Mesenchymal stem cell (in vitro differentiated cells and primary cell): ENCODE measurements around the gene IPCEF1.
A peak's percentile ranks its signal among the peaks of the same experiment; 100 is the strongest.

Experiments
- DNase-seq: peaks from one replicate; pipeline ENCODE4 v3.0.0-alpha.2; 2013
- H2AFZ ChIP-seq: one replicate; pipeline ENCODE4 v1.6.1; 2013; ENCODE audit warnings: low read depth, mild to moderate bottlenecking, control low read depth, inconsistent platforms, low read length, moderate library complexity
- H2AK5ac ChIP-seq: 2 replicates; pipeline ENCODE4 v1.6.1; 2013; ENCODE audit warnings: low read length, moderate library complexity, mild to moderate bottlenecking, inconsistent platforms; ENCODE audit not compliant: severe bottlenecking
- H2BK120ac ChIP-seq: one replicate; pipeline ENCODE4 v1.6.1; 2013; ENCODE audit warnings: low read depth, mild to moderate bottlenecking, inconsistent platforms, low read length, moderate library complexity
- H2BK12ac ChIP-seq, 2 experiments: one replicate each; pipeline ENCODE4 v1.6.1; 2013; ENCODE audit warnings: inconsistent platforms in 2 of 2, low read length in 2 of 2, mild to moderate bottlenecking in 2 of 2, moderate library complexity in 2 of 2, control low read depth in 1 of 2
- H2BK15ac ChIP-seq: one replicate; pipeline ENCODE4 v1.6.1; 2013; ENCODE audit warnings: mild to moderate bottlenecking, low read depth, inconsistent platforms; ENCODE audit not compliant: poor library complexity, severe bottlenecking
- H2BK5ac ChIP-seq: 2 replicates; pipeline ENCODE4 v1.6.1; 2013; ENCODE audit warnings: low read depth, mild to moderate bottlenecking, low read length, control low read depth, inconsistent platforms; ENCODE audit not compliant: poor library complexity, severe bottlenecking
- H3K14ac ChIP-seq, 2 experiments: one replicate each; pipeline ENCODE4 v1.6.1; 2013; ENCODE audit warnings: inconsistent platforms in 2 of 2, low read length in 2 of 2, control low read depth in 1 of 2, mild to moderate bottlenecking in 1 of 2, moderate library complexity in 1 of 2
- H3K18ac ChIP-seq, 2 experiments: one replicate each; pipeline ENCODE4 v1.6.1; 2013; ENCODE audit warnings: inconsistent platforms in 2 of 2, low read length in 2 of 2, control low read depth in 1 of 2, low read depth in 1 of 2, mild to moderate bottlenecking in 1 of 2
- H3K23ac ChIP-seq, 2 experiments: one replicate each; pipeline ENCODE4 v1.6.1; 2013; ENCODE audit warnings: inconsistent platforms in 2 of 2, low read length in 2 of 2, mild to moderate bottlenecking in 2 of 2, moderate library complexity in 2 of 2, control low read depth in 1 of 2
- H3K27ac ChIP-seq: 2 replicates; pipeline ENCODE4 v1.5.1; 2013; ENCODE audit warnings: mild to moderate bottlenecking, moderate library complexity, low read length, control low read depth, inconsistent platforms; ENCODE audit not compliant: poor library complexity, severe bottlenecking
- H3K27me3 ChIP-seq, 2 experiments: 2 replicates each; pipeline versions ENCODE4 v1.6.1 to v1.7.0; 2013; ENCODE audit warnings: low read length in 2 of 2, mild to moderate bottlenecking in 2 of 2, moderate library complexity in 2 of 2, control low read depth in 1 of 2, inconsistent platforms in 1 of 2; ENCODE audit not compliant: control insufficient read depth in 1 of 2, insufficient read depth in 1 of 2
- H3K36me3 ChIP-seq, 2 experiments: 2 replicates each; pipeline versions ENCODE4 v1.6.1 to v1.7.0; 2013; ENCODE audit warnings: low read length in 2 of 2, control low read depth in 1 of 2, inconsistent platforms in 1 of 2, low read depth in 1 of 2, mild to moderate bottlenecking in 1 of 2; ENCODE audit not compliant: insufficient read depth in 2 of 2, control insufficient read depth in 1 of 2
- H3K4ac ChIP-seq, 2 experiments: one replicate each; pipeline ENCODE4 v1.6.1; 2013; ENCODE audit warnings: inconsistent platforms in 2 of 2, low read length in 2 of 2, mild to moderate bottlenecking in 2 of 2, moderate library complexity in 2 of 2, control low read depth in 1 of 2, low read depth in 1 of 2
- H3K4me1 ChIP-seq: 2 replicates; pipeline ENCODE4 v1.6.1; 2013; ENCODE audit warnings: low read depth, low read length, control low read depth; ENCODE audit not compliant: control insufficient read depth, insufficient read depth
- H3K4me2 ChIP-seq: 2 replicates; pipeline ENCODE4 v1.6.1; 2013; ENCODE audit warnings: low read length, mild to moderate bottlenecking, inconsistent platforms; ENCODE audit not compliant: poor library complexity, severe bottlenecking
- H3K4me3 ChIP-seq, 2 experiments: 2 replicates each; pipeline versions ENCODE4 v1.5.1 to v1.7.0; 2013; ENCODE audit warnings: low read length in 2 of 2, mild to moderate bottlenecking in 2 of 2, control low read depth in 1 of 2, low read depth in 1 of 2; ENCODE audit not compliant: insufficient read depth in 1 of 2
- H3K79me1 ChIP-seq: replicated peaks from 2 replicates; pipeline ENCODE4 v1.6.1; 2013; ENCODE audit warnings: mild to moderate bottlenecking, control low read depth, low read length, inconsistent platforms; ENCODE audit not compliant: poor library complexity, severe bottlenecking
- H3K9ac ChIP-seq: 2 replicates; pipeline ENCODE4 v1.7.0; 2013; ENCODE audit warnings: mild to moderate bottlenecking, low read length, moderate library complexity
- H3K9me3 ChIP-seq: 2 replicates; pipeline ENCODE4 v1.7.0; 2013; ENCODE audit warnings: mild to moderate bottlenecking, low read length; ENCODE audit not compliant: control insufficient read depth
- H4K8ac ChIP-seq: one replicate; pipeline ENCODE4 v1.6.1; 2013; ENCODE audit warnings: inconsistent platforms, mild to moderate bottlenecking, low read length, moderate library complexity
- H4K91ac ChIP-seq: one replicate; pipeline ENCODE4 v1.6.1; 2013; ENCODE audit warnings: mild to moderate bottlenecking, low read length, inconsistent platforms
- WGBS: methylation state at CpG from one replicate; pipeline ENCODE4 v1.1.7; 2013; ENCODE audit warnings: mixed read lengths; 5-methylcytosine and 5-hydroxymethylcytosine counted together

Gene IPCEF1

DNA sequence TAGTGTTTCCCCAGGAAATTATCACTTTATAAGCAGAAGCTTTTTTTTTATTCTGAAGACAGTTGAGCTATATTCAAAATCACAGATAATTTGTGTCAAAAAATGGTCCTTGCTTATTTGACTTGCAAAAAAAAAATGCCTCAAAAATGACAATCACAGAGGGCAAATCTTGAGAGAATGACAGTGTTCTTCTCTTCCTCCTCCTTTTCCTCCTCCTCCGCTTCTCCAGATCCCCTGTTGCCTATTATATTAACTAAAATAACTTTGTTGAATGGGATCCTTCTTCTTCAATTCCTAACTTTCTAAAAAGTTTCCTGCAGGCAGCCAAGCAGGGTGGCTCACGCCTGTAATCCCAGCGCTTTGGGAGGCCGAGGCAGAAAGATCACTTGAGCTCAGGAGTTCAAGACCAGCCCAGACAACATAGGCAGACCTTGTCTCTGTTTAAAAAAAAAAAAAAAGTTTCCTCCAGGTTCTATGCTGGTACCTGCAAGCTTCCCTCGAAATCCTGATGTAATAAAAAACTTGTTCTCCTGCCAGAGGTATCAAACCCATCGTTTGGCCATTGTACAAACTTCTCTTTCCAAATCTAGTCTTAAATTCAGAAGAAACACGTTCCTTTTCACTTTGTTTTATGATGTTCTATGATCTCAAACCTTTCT is 128.6 kb downstream of the IPCEF1 start:
- Histone ChIP-seq H3K9me3 (no peaks in the 10 kb centered on the region), H2BK5ac (no peak overlapping the region), H4K8ac (no peak overlapping the region), H2AK5ac (no peak overlapping the region), H3K36me3 (no peaks in the 10 kb centered on the region), H3K18ac (no peak overlapping the region), H3K9ac (no peak overlapping the region), H3K79me1 (no peaks in the 10 kb centered on the region), H3K23ac (no peak overlapping the region), H3K27me3 (no peaks in the 10 kb centered on the region), H3K4me2 (no peak overlapping the region), H3K4me3 (no peak overlapping the region), H4K91ac (no peak overlapping the region), H3K4ac (no peak overlapping the region), H2BK12ac (no peak overlapping the region), H3K14ac (no peak overlapping the region), H2BK15ac (no peak overlapping the region), H2BK120ac (no peak overlapping the region), H3K4me1 (peaks cover 2% of the 10 kb centered on the region), H2AFZ (no peak overlapping the region), H3K27ac (no peak overlapping the region)
- no peak for DNase-seq
- 90% methylated on average over 6 of the region's 7 CpGs for WGBS

DNA sequence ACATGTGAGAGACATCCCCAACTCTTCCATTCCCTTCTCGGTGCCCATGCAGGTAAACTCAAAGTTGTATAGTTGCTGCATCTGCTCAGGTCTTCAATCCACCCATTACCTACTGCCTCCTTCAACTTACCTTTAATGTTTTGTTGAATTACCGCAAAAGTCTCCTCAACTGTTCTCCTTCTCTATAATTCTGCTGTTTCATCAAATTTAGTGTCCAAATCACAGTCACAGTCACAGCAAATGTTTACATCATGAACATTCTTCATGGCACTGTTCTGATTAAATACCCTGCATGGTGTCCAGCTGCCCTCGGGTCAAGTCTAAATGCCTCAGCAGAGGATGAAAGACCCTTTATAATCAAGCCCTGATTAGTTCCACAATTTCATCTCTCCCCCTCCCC is 130.1 kb downstream of the IPCEF1 start:
- Histone ChIP-seq H2AFZ (no peak overlapping the region), H3K79me1 (no peaks in the 10 kb centered on the region), H3K36me3 (no peaks in the 10 kb centered on the region), H2BK120ac (no peak overlapping the region), H2AK5ac (no peak overlapping the region), H3K27me3 (no peaks in the 10 kb centered on the region), H4K91ac (no peak overlapping the region), H3K18ac (no peak overlapping the region), H3K4me2 (no peak overlapping the region), H3K9me3 (no peaks in the 10 kb centered on the region), H2BK15ac (no peak overlapping the region), H3K14ac (no peak overlapping the region), H2BK5ac (no peak overlapping the region), H3K4me1 (no peaks in the 10 kb centered on the region), H2BK12ac (no peak overlapping the region), H3K23ac (no peak overlapping the region), H3K9ac (no peak overlapping the region), H3K4me3 (no peak overlapping the region), H4K8ac (no peak overlapping the region), H3K27ac (no peak overlapping the region), H3K4ac (no peak overlapping the region)
- 88% methylated on average over 3 of the region's 3 CpGs for WGBS
- DNase-seq = no peak

DNA sequence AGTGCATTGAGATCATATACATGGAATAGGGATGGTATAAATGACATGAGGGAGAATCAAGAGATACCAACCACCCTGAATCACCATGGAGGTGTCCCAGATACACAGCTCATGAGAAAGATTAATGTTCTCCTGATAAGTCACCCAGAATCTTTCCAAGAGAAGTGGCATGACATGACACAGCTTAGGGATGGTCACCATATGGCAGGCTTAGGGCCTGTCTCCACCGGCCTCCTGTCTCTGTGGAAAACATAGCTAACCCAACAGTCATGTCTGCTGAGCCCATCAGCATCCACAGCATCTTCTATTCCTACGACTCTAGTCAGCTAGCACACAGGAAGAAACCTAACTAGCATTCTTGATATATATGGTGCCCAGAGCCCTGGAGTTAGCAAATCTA is 133.3 kb downstream of the IPCEF1 start:
- Histone ChIP-seq H3K18ac (peak overlapping the region in 1 of 2 experiments; percentile 11), H3K36me3 (no peaks in the 10 kb centered on the region), H3K23ac (no peak overlapping the region), H2BK12ac (no peak overlapping the region), H3K9ac (no peak overlapping the region), H2BK120ac (no peak overlapping the region), H2AK5ac (no peak overlapping the region), H3K4me2 (no peak overlapping the region), H4K91ac (no peak overlapping the region), H4K8ac (peak overlapping the region; percentile 24), H2AFZ (no peak overlapping the region), H2BK15ac (no peak overlapping the region), H3K27me3 (peaks cover 0 to 5% of the 10 kb centered on the region in 2 experiments), H3K4me3 (no peak overlapping the region), H2BK5ac (no peak overlapping the region), H3K4me1 (no peaks in the 10 kb centered on the region), H3K27ac (no peak overlapping the region), H3K79me1 (no peaks in the 10 kb centered on the region), H3K9me3 (no peaks in the 10 kb centered on the region), H3K4ac (no peak overlapping the region), H3K14ac (no peak overlapping the region)
- WGBS = 96% methylated on average over 2 of the region's 2 CpGs
- no peak for DNase-seq

DNA sequence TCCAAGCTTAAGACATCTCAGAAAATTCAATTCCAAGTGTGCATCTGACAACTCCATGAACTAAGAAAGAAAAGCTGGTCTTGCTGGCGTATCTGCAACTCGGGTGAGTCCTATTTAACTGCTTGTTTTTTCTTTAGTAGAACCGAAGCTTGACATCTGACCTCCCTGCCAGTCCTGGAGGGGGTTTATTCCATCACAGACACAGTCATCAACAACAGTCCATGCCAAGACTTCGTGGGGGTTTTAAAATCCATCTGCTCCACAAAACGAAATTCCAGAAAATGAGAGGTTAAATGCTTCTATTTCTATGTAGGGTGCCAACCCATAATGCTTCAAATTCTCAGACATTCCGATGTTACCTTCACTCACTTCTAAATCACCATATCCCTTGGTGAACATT is 133.9 kb downstream of the IPCEF1 start:
- Histone ChIP-seq H2BK120ac (no peak overlapping the region), H3K14ac (no peak overlapping the region), H3K23ac (no peak overlapping the region), H3K9ac (no peak overlapping the region), H4K91ac (no peak overlapping the region), H4K8ac (no peak overlapping the region), H3K4me3 (no peak overlapping the region), H3K9me3 (no peaks in the 10 kb centered on the region), H2BK15ac (no peak overlapping the region), H3K27me3 (peaks cover 0 to 5% of the 10 kb centered on the region in 2 experiments), H2AK5ac (no peak overlapping the region), H2BK5ac (no peak overlapping the region), H3K79me1 (no peaks in the 10 kb centered on the region), H3K4ac (no peak overlapping the region), H3K36me3 (no peaks in the 10 kb centered on the region), H2BK12ac (no peak overlapping the region), H2AFZ (no peak overlapping the region), H3K27ac (no peak overlapping the region), H3K4me1 (no peaks in the 10 kb centered on the region), H3K18ac (no peak overlapping the region), H3K4me2 (no peak overlapping the region)
- DNase-seq = no peak
- 86% methylated on average over 3 of the region's 6 CpGs for WGBS
